A172 (cell line): ENCODE results near the gene JSRP1. TPM values are rescaled to one million over a fixed set of nuclear protein-coding genes. Genes with fewer than 3 reads are reported as not detected.

Experiments used
- DNase-seq: peaks from one replicate; pipeline ENCODE4 v3.0.0-alpha.2; 2015; ENCODE audit warnings: low spot score
- total RNA-seq: library from RNA; depleted of rRNA; stranded (reverse); fragments of >200 nt; shearing (Covaris generic); gene quantifications from 2 replicates; pipeline ENCODE4 v1.2.3, GENCODE V29; 2014

JSRP1 gene
- total RNA-seq, 1 experiment from 2014 or later: not detected

DNA sequence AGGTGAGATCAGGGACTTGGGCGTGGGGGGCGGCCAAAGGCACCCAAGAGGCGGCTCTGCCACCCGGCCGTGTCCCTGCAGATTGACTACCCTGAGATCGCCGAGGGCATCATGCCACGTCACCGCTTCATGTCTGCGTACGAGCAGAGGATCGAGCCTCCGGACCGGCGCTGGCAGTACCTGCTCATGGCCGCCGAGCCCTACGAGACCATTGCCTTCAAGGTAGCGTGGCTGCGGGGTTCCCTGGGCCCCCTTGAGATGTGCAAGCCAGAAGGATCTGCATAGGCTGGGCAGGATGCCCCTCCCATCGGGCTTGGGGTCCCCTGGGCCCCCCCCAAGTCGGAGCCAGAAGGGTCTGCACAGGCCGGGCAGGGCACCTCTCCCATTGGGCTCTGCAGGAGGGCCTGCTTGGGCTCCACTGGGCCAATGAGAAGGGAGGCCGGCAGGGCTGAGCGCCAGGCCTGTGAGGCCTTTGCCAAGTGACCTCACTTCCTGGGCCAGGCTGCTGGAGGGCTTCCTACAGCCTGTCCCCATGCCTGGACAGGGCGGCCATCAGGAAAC is 9.3 kb downstream of the JSRP1 start:
- peak; percentile 78 for DNase-seq

DNA sequence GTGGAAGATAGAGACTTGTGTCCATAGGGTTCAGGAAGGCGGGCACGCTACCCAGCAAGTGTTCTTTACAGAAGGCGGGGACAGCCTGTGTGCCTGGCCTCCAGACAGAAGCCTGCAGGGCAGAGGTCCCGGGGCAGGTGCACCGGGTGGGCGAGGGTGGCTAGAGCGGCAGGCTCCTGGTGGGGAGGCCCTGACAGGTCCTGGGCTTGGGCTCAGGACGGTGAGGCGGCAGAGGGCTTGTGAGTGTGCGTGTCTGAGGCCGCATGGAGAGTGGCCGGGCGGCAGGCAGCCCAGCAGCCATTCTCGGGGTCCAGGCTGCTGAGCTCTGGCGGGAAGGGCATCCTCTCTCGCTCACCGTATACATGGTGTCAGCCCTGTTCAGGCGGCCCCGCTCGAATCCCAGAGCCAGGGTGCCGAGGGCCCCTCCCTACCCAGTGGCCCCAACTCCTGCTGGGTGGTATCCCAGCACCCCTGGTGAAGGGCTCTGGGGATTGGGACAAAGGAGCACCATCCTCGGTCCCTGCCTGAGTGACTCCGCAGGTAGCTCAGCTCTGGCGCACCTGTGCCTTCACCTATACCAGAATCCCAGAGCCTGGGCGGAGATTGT is 10.1 kb downstream of the JSRP1 start:
- no peak for DNase-seq

GRCh38 chr19:2245273-2245672 is 10.9 kb downstream of the JSRP1 start:
- no peak for DNase-seq

DNA sequence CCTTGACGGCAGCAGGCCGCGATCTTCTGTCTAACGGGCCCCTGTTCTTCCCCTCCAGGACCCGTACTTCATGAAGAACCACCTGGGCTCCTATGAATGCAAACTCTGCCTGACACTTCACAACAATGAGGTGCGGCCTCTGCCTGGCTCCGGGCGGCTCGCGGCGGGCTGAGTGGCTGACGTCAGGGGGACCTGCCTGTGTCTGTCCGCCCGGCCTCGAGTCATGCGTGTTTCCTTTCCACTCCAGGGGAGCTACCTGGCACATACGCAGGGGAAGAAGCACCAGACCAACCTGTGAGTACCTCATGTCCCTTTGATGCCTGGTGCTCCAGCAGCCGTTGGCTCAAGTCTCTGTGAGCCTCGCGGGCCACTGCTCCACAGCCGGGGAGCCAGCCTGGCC is 11.7 kb downstream of the JSRP1 start:
- DNase-seq: no peak

GRCh38 chr19:2244125-2244411 is 12.1 kb downstream of the JSRP1 start:
- DNase-seq: no peak

GRCh38 chr19:2243274-2244124 is 12.7 kb downstream of the JSRP1 start:
- no peak for DNase-seq

DNA sequence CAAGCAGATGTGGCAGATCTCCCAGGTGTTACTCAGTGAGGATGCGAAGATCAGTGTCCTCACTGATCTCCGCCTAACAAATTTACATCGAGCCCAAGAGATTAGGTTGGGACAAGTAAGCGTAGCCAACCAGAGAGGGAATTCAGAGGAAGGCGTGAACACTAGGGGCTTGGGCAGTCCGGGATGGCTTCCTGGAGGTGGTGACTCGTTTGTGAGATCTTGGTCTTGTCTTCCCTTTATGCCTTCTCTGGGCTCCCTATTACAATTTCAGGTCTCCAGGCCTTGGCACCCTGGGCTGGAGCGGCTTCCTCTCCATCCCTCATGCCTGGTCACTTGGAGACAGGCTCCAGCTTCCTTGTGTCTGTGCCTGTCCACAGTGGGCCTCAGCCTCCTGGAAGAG is 13.4 kb downstream of the JSRP1 start:
- no peak for DNase-seq

- DNase-seq: no peak
Observed at GRCh38 chr19:2242092-2242537, 14.1 kb downstream of the JSRP1 start.

DNA sequence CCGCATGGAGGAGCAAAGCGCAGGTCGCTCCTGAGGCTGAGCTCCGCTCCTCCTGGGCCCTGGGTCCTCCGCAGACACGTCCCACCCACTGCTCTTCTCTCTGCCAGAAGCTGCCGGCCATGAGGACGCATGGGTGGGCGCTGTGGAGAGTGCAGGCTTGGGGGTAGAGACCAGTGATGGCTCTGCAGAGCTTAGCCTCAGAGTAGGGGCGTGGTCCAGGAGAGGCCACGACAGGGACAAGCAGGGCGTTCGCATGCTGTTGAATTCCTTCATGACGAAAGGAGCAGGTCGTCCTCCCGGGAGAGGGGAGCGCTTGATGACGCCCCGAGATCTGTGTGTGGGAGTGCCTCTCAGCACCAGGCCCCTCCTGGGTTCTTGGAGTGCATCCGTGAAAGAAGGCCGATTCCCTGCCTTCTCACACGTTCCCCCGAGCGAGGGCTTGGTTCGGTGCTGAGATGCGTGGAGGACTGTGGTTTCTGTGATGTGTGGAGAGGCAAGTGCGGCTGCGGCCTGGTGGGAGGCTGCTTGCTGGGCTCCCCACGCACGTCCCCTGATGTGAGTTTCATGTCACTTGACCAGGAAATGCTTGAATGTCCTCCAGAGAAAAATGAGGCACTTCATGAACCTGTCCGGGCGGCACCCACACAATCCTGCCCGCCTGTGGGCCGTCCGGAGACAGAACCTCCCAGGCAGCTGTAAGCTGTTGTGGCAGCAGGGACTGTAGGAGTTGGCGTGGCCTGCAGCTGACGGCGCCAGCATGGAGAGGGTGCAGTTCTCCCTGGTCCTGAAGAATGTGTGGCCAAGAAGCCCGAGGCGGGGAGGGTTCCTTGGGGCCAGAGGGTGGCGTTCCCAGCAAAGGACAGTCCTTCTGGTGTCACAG is 15.1 kb downstream of the JSRP1 start:
- no peak for DNase-seq

DNA sequence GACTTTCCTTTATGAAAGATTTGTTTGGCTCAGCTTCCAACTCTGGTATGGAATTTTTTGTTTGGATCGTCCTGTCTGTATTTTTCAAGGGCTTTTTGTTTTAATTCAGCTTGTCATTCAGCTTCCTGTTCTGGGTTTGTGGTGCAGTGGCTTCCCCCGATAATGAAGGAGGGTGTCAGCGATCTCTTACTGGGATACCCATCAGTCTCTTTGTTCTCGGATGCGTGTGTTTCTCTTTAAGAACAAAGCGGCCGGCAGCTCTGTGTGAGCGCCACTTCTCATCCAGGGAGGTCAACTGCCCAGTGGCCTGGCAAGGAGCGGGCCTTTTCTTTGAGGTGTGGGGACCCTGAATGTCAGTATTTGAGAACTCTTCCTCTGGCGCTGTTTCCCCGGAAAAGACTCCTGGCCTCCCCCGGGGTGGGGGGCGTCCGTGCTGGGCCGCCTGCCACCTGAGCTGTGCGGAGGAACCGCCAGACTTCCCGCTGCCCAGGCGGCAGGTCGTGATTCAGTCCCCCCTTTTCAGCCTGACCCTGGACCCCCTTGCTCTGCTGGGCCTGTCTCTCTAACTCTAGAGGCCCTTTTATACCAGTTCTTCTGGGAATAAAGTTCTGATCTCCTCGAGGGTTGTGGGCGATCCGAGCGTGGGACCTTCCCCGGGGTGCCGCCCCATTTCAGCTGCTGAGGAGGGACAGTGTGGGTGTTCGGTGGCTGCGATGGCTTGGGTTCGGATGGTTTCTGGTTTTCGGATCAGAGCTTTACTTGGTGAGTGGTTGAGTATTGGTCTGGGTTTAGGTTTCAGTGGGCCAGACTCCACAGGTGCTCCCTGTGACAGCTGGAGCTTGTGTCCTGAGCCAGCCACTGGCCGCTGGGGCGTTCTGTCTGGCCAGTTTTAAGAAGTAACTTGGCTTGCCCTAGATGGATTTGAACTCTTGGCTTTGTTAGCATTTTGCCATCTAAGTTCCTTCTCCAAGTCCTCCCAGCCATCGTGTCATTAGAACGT is 16.1 kb downstream of the JSRP1 start:
- DNase-seq: peak; percentile 49

- no peak for DNase-seq
Observed at GRCh38 chr19:2239173-2239572, 17.0 kb downstream of the JSRP1 start.

GRCh38 chr19:2237869-2238153 is 18.4 kb downstream of the JSRP1 start:
- no peak for DNase-seq

DNA sequence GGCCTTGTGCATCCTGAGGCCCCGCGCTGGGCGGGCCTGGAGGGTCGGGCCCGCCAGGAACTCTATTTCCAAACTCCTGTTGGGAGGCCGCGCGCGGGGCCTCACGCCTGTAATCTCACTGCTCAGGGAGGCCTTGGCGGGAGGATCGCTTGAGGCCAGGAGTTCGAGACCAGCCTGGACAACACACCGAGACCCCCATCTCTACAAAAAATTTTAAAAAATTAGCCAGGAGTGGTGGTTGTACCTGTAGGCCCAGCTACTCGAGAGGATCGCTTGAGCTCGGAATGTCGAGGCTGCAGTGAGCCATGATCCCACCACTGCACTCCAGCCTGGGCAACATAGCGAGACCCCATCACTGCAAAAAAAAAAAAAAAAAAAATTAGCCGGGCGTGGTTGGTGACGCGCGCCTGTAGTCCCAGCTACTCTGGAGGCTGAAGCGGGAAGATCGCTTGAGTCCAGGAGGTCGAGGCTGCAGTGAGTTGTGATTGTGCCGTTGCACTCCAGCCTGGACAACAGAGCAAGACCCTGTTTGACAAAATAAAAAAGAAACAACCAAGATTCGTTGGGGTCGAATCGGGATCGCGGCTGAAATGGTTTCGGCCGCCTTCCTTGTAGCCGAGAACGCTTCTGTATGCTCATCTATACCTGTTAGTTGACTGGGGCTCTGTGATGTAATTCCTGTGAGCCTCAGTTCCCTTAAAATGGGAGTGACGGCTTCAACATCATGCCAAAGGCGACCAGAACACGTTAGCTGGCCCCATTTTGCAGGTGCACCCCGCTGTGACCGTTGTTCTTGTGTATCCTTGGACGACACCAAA is 19.0 kb downstream of the JSRP1 start:
- DNase-seq: no peak

DNA sequence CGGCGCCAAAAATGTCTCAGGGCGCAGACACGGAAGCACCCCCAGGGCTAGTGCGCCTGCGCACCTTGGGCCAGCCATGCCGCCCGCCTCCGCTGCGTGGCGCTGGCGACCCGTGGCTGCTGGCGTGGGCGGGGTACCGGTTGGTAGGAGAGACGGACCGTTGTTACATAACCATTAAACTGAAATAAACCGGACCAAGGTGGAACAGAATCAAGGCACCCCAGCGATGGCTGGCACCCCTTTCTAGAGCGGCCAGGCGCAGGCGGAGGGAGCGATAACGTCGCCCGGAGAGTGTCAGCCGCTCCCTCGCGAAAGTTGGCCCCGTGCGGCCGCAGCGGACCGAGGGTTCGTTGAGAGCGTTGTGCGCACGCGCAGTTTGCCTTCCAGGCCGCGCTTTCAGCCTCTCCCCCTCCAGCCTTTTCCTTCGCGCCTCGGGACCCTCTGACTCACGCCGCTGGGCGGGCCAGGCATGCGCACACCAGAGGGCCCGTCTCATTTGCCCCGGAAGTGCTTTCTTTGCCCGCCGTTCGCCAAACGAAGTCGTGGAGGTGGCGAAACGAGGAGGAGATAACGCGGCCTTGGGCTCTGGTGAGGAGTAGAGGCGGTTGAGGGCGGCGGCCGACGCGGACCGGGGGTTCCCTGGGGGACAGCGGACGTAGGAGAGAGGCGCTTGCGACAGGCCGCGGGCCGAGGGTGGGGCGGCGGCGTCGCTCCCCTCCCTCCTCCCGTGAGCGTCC is 19.7 kb downstream of the JSRP1 start, which contains the start of the genes PLEKHJ1 and SF3A2:
PLEKHJ1 (minus strand) TSS at position 16 of the 737 bp plus-strand sequence. CDS start 81 bp downstream, outside the sequence.
SF3A2 (plus strand) TSS at position 511 of the 737 bp plus-strand sequence. CDS start 6,595 bp downstream, outside the sequence.
- DNase-seq: peak; percentile 97

- no peak for DNase-seq
Observed at GRCh38 chr19:2236064-2236313, 20.2 kb downstream of the JSRP1 start.

DNA sequence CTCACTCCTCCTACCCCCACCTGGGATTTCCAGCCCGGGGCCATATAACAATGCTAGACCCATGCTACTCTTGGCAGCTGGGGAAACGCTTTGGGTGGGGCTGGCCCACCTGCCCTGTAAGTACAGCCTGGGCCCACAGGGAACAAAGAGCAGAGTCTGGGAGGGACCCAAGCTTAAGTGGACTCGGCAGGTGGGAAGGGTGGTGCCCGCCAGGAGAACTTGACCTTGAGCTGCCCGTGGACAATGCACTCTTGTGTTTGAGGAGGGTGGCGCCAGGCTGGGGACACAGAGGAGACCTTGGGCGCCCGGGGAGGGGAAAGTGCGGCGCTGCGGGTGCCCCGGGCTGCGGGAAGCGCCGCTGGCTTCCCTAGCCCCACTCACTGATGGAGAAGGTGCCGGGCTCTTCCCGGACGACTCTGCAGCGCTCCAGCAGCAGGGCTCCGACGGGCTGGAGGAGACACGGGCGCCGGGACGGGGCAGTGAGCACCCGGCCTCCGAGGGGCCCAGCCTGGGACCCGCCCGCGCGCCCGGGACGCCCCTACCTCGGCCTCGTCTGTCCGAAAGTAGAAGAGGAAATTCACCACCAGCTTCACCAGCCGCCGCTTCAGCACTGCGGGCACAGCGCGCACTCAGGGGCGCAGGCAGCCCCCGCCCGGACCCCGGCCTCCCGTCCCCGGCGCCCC is 20.7 kb downstream of the JSRP1 start:
- peak; percentile 37 for DNase-seq

- DNase-seq: no peak
Observed at GRCh38 chr19:2234996-2235380, 21.2 kb downstream of the JSRP1 start.

GRCh38 chr19:2233601-2234280 is 22.5 kb downstream of the JSRP1 start:
- no peak for DNase-seq
